ENCODE data around the gene CES4A.
"Not testable (repeated sequence)": the region's sequence is repeated elsewhere in the genome, so short reads cannot be mapped to it uniquely, and the experiment has no call there.

Gene CES4A

DNA sequence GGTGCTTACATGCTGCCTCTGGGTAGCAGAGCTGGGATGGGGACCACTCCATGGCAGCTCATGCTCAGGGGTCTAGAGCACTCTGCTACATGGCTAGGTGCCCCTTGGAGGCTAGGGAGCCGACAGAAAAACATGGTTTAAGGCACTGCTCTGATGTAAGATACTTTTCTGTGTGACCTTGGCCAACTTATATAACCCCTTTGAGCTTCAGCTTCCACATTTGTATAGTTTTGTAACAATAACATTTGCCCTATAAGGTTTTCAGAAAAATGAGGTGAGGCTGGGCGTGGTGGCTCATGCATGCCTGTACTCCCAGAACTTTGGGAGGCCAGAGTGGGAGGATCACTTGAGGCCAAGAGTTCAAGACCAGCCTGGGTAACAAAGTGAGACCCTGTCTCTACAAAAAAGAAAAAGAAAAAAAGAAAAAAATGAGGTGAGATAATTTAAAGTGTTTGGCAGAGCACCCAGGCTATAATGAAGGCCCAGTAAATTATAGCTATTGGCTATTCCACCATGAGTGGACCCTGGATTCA is 3.2 kb downstream of the CES4A start:
- no peak for DNase-seq (ENCODE audit: low read depth)

DNA sequence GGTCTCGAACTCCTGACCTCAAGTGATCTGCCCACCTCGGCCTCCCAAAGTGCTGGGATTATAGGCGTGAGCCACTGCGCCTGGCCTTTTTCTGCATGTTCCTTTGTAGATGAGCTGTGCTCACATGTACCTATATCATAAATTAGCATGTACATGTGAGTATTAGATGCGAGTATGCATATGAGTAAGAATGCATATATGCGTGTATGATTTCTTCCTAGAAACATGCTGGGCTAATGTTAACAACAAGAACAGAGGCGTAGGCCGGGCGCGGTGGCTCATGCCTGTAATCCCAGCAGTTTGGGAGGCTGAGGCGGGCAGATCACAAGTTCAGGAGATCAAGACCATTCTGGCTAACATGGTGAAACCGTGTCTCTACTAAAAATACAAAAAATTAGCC is 5.2 kb downstream of the CES4A start:
- not testable (repeated sequence) for DNase-seq (ENCODE audit: low read depth)

- DNase-seq (ENCODE audit: low read depth) = peak; percentile 47
These were observed 8.1 kb downstream of the CES4A start for GRCh38 chr16:66996324-66996982.

- DNase-seq (ENCODE audit: low read depth) = no peak
These were observed 8.6 kb downstream of the CES4A start for GRCh38 chr16:66996983-66997358.

- DNase-seq (ENCODE audit: low read depth) = peak; percentile 53
These were observed 12.3 kb downstream of the CES4A start for GRCh38 chr16:67000384-67001351.

- peak; percentile 70 for DNase-seq (ENCODE audit: low read depth)
These were observed 13.3 kb downstream of the CES4A start for GRCh38 chr16:67001726-67002125.

- DNase-seq (ENCODE audit: low read depth) = peak; percentile 58
These were observed 18.7 kb downstream of the CES4A start for GRCh38 chr16:67006930-67007658.

- no peak for DNase-seq (ENCODE audit: low read depth)
These were observed 20.8 kb downstream of the CES4A start for GRCh38 chr16:67009158-67009557.

DNA sequence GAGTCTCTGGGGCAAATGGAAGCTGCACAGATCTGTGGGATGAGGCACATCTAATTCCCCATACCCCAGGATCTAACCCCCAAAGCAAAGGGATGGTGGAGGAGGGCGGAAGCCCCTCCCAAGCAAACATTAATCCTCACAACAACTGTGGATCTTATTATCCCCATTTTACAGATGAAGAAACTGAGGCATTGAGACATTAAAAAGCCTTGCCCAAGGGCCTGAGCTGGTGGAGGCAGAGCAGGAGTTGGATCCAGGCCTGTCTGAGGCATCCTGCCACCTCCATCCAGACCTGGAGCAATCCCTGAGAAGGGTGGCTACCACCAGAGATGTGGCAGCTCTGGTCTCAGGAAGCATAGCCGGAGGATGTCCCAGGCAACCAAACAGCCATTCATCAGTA is 22.9 kb downstream of the CES4A start:
- DNase-seq (ENCODE audit: low read depth) = no peak

DNA sequence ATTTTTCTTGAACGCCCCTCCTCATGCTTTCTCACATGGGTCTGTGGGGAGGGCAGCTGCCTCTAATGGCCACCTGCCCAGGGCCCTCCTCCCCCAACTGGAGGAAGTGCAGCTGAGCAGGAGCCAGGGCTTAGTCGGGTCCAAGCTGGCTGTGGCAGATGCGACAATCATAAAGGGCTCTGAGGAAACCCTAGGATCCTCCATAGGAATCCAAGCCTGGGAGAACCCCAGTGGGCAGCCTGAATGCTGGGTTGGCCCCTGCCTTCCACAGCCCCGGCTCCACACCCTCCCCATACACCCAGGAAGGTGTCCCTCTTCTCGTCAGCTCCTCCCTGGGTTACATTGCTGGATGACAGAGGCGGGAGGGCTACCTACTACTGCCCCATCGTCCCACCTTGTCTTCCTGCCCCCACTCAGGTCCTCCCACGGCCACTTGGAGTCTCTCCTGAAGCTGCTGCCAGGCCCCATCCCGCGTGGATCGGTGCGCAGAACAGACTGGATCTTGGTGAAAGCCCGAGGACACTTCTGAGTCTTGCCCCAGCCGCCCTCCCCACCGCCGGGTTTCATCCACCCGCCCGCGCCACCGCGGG is 24.9 kb downstream of the CES4A start:
- DNase-seq (ENCODE audit: low read depth) = no peak

DNA sequence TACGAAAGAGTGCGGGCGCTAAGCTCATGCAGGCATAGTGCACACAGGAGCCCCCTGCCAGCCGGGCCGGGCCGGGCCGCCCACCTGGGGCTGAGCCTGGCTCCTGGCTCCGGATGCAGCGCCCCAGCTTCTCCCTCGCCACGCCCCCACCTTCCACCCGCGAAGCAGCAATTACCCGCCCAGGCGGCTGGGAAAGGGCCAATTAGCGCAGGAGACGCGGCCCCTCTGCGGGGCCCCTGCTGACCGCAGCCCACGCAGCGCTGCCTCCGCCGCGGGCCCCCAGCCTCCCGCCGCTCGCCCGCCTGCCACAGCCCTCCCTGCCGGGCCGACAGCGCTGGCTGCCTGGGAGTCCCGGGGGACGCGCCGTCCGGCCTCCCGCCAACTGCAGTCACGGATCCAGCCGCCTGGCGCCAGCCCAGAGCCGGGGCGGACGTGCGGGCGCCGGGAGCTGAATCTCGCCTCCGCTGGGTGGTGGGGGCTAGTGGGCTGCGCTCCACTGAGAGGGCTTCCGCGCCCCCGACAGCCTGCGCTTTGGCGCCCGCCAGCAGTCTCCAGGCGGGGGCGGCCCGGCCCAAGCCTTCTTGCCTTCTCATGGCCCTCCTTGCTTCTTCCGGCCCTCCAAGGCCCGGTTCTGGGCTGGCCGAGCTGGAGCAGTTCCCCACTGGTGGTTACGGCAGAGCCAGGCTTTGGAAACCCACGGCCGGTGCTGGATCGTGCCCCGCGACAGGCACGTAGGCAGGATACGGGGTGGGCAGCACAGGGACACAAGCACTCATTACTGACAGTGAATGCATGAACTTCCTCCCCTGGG is 25.6 kb downstream of the CES4A start:
- DNase-seq (ENCODE audit: low read depth) = peak; percentile 73

GRCh38 chr16:67014634-67015312 is 26.4 kb downstream of the CES4A start:
- DNase-seq (ENCODE audit: low read depth) = no peak

- no peak for DNase-seq (ENCODE audit: low read depth)
These were observed 26.9 kb downstream of the CES4A start for GRCh38 chr16:67015313-67015731.

DNA sequence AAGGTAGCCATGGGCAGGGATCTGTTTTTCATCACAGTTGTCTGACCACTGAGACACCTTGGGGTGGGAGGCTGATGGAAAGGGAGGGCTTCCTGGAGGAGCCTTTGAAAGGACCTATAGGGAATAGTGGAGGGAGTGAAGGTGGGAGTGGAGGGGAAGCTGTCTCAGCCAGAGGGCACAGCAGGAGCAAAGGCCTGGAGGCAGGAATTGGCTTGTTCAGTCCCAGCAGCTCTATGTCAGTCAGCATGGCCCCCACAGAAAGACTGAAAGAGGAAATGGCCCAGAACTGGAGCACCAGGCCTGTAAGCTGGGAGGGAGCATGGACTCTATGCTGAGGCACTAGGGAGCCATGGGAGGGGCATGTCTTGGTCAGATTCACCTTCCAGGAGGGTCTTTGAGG is 27.8 kb downstream of the CES4A start:
- no peak for DNase-seq (ENCODE audit: low read depth)

DNA sequence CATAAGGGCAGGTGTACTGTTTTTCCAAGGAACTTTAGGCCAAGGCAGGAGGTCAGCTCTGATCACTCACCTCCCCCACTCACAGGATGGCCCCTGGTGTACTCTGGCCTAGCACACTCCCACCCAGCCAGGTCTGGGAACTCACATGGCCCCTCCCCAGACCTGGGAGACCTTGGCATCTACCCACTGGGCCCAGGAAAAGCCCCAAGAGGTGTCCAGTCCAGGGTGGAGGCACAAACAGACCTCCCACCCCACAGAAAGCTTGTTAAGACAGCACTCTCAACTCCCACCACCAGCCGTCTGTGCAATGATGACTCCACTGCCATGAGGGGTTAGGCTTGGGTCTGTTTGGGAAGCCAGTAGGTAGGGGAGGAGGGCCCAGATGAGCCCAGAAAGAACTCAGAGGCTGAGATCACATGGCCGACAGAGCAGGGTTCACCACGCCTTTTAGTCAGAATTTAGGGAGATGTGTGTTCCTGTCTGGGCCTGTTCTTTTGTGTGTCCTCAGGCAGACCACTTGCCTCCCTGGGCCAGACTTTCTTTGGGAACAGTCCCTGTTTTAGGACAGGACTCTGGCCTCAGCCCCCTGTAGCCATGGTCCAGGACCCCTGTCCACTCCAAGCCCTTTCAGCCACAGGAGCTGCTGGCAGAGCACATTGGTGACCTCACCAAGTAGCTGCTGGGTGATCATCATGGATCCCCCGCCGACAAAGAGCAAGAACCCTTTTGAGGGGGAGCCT is 28.5 kb downstream of the CES4A start:
- DNase-seq (ENCODE audit: low read depth) = no peak

- no peak for DNase-seq (ENCODE audit: low read depth)
These were observed 29.0 kb downstream of the CES4A start for GRCh38 chr16:67017421-67017750.

DNA sequence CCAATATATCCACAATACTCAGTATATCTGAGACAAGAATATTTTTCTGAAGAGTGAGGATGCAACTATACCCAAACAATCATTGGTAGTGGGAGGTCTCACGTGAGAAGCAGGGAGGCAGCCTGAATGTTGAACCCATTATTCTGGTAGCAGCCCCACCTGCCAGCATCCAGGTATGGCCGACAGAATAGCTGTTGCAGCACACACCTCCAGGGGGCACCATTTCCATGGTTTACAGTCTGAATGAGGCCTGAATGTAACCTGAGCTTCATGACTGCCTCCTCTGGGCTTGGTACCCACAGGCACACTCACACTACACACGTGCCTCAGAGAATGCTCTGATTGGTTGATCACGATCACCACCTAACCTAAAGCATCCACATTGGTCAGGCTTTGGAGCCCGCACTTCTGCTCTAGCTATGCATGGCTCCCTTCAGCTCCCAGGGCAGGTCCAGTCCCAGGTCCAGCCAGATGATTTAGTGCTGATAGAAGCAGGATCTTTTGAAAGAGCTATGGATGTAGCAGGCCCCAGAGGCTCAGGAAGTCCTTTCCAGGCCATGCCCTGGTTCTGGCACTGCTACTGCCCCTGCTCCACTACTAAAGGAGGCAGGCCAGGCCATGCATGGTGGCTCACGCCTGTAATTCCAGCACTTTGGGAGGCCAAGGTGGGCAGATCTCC is 29.6 kb downstream of the CES4A start:
- DNase-seq (ENCODE audit: low read depth) = peak; percentile 96

DNA sequence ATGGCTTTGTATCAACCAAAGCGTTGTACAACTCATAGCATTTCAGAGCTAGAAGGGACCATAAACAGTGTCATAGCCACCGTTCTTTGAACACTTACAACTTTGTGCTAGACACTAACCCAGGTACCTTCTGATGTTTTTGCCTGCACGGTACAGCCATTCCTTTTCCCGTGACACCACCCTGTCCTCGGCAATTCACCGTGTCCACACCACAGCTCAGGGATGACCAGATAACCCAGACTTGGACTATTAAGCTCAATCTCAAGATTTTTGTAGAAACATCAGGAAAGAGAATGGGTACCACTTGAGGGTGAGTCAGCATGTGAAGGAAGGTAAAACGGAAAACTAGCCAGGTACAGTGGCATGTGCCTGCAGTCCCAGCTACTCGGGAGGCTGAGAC is 30.8 kb downstream of the CES4A start:
- no peak for DNase-seq (ENCODE audit: low read depth)

DNA sequence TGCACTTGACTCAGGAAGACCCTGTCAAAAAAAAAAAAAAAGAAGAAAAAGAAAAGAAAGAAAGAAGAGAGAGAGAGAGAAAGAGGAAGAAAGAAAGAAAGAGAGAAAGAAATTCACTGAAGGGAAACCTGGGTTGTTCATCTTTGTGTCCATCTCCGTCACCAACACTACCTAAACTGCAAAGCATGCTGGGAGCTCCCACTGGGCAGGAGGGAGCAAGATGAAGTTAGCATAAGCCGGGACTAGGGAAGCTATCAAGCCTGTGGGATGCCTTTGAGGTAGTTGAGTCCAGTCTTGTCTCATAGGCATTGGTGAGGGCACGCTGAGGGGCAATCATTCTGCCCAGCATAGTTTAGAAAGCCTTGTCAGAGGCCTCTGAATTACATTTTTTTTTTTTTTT is 32.9 kb downstream of the CES4A start:
- DNase-seq (ENCODE audit: low read depth) = no peak
